Panc1 (cell line): ENCODE results near the gene RBPJL. TPM values are rescaled to one million over a fixed set of nuclear protein-coding genes. Genes with fewer than 3 reads are reported as not detected.

Experiments
- ATAC-seq: fragments of 200-7000 bp; cut with Tn5 transposase; 2 replicates; pipeline ENCODE4 v1.9.1; 2020; ENCODE audit warnings: mild to moderate bottlenecking, moderate library complexity
- BruUV-seq: library from RNA; stranded (reverse); fragments of 400-500 nt; replicated peaks from 2 replicates; lab custom pipeline; 2021; lab: Mats Ljungman, UMichigan
- CTCF ChIA-PET: fragments of 300-600 bp; sonication (Branson Sonifier 250); formaldehyde crosslinking; loops from one replicate; lab custom pipeline; 2022; ENCODE audit warnings: antibody characterized with exemption; lab: Charles Lee
- POLR2A ChIA-PET: fragments of 300-600 bp; sonication (Branson Sonifier 250); formaldehyde crosslinking; loops from one replicate; lab custom pipeline; 2022; ENCODE audit warnings: antibody characterized with exemption; lab: Charles Lee
- DNase-seq: peaks from one replicate; pipeline ENCODE4 v3.0.0-alpha.2; 2010; ENCODE audit warnings: low read depth, low spot score
- H3K27ac ChIP-seq: 2 replicates; pipeline ENCODE4 v1.5.1; 2011; ENCODE audit warnings: mild to moderate bottlenecking, low read length, inconsistent platforms
- H3K27me3 ChIP-seq: fragments of 200-500 bp; sonication (Bioruptor generic); 2 replicates; pipeline ENCODE4 v1.6.0; 2014; ENCODE audit warnings: low read length, inconsistent platforms; ENCODE audit not compliant: control insufficient read depth, insufficient read depth
- H3K36me3 ChIP-seq: fragments of 200-500 bp; sonication (Bioruptor generic); 2 replicates; pipeline ENCODE4 v1.5.1; 2014; ENCODE audit warnings: inconsistent platforms, mild to moderate bottlenecking, low read length, moderate library complexity; ENCODE audit not compliant: control insufficient read depth, insufficient read depth
- H3K4me1 ChIP-seq: 2 replicates; pipeline ENCODE4 v1.5.1; 2011; ENCODE audit warnings: inconsistent platforms, mild to moderate bottlenecking, low read length, moderate library complexity; ENCODE audit not compliant: control insufficient read depth, insufficient read depth
- H3K4me3 ChIP-seq, 2 experiments: 2 replicates each; pipeline ENCODE4 v1.5.1; 2011 to 2012; ENCODE audit warnings: low read depth in 2 of 2, low read length in 2 of 2, mild to moderate bottlenecking in 2 of 2, inconsistent platforms in 1 of 2, moderate library complexity in 1 of 2
- H3K9me3 ChIP-seq: fragments of 200-500 bp; sonication (Bioruptor generic); 2 replicates; pipeline ENCODE4 v1.5.1; 2014; ENCODE audit warnings: low read depth, mild to moderate bottlenecking, inconsistent platforms, low read length, moderate library complexity; ENCODE audit not compliant: control insufficient read depth, insufficient read depth
- POLR2AphosphoS5 ChIP-seq: IDR thresholded peaks from 2 replicates; pipeline ENCODE4 v1.6.1; 2012; ENCODE audit warnings: mild to moderate bottlenecking, low read depth, low read length, moderate library complexity
- REST ChIP-seq, 2 experiments: IDR thresholded peaks; 2 replicates each; pipeline ENCODE4 v1.6.1; 2011 to 2012; ENCODE audit warnings: low read depth in 2 of 2, control low read depth in 1 of 2, low read length in 1 of 2, mild to moderate bottlenecking in 1 of 2, moderate library complexity in 1 of 2; ENCODE audit not compliant: insufficient read depth in 1 of 2
- SIN3A ChIP-seq: IDR thresholded peaks from 2 replicates; pipeline ENCODE4 v1.6.1; 2012; ENCODE audit warnings: low read depth, mild to moderate bottlenecking, low read length, moderate library complexity, borderline replicate concordance; ENCODE audit not compliant: insufficient read depth
- TCF7L2 ChIP-seq: IDR thresholded peaks from 2 replicates; pipeline ENCODE4 v1.6.1; 2011; ENCODE audit warnings: mild to moderate bottlenecking, low read depth, low read length, inconsistent platforms
- in situ Hi-C: cut with HindIII; loops from 2 replicates; pipeline ENCODE4 v1.10.0; 2016; ENCODE audit warnings: low sequenced_read_pairs, low pct_unique_long_range_greater_than_20kb
- intact Hi-C: fragments of 100-400 bp; cut with micrococcal nuclease; formaldehyde crosslinking; loops from one replicate; pipeline ENCODE4 v1.10.0; 2022; ENCODE audit not compliant: unreplicated experiment
- total RNA-seq: library from RNA; stranded (reverse); gene quantifications from one replicate; pipeline ENCODE4 v1.2.1, GENCODE V29; 2021; ENCODE audit not compliant: unreplicated experiment
- TF ChIP-seq, protein P1 (sequence below): fragments of 450-650 bp; IDR thresholded peaks from 2 replicates; pipeline ENCODE4 v1.5.1; 2017; ENCODE audit warnings: mild to moderate bottlenecking

RBPJL gene
- total RNA-seq, 1 experiment from 2014 or later: 0.18 TPM

- DNase-seq (no peak), ATAC-seq (no peak)
- ChIA-PET CTCF (no interaction called here), POLR2A (no interaction called here)
- H3K4me3 ChIP-seq: no peak within 1 kb of the TSS
- H3K4me1 ChIP-seq: peaks cover 4% of the 10 kb centered on the region; the same call in 1 of the 2 replicates
- no peaks in the 10 kb centered on the region for H3K27me3 ChIP-seq
- no TSS peak for BruUV-seq
- TF ChIP-seq POLR2AphosphoS5 (no peak), REST (IDR thresholded peaks at IDR 0.05; ENCODE audit: insufficient read depth in 1 of 2, low read depth in 2 of 2, low read length in 1 of 2) (no peak), TCF7L2 (no peak), SIN3A (no peak)
- TF ChIP-seq, protein P1, sequence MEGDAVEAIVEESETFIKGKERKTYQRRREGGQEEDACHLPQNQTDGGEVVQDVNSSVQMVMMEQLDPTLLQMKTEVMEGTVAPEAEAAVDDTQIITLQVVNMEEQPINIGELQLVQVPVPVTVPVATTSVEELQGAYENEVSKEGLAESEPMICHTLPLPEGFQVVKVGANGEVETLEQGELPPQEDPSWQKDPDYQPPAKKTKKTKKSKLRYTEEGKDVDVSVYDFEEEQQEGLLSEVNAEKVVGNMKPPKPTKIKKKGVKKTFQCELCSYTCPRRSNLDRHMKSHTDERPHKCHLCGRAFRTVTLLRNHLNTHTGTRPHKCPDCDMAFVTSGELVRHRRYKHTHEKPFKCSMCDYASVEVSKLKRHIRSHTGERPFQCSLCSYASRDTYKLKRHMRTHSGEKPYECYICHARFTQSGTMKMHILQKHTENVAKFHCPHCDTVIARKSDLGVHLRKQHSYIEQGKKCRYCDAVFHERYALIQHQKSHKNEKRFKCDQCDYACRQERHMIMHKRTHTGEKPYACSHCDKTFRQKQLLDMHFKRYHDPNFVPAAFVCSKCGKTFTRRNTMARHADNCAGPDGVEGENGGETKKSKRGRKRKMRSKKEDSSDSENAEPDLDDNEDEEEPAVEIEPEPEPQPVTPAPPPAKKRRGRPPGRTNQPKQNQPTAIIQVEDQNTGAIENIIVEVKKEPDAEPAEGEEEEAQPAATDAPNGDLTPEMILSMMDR: no peak
- no peaks in the 10 kb centered on the region for H3K36me3 ChIP-seq
- H3K9me3 ChIP-seq: no peaks in the 10 kb centered on the region
- in situ Hi-C loops: no loop called here
- intact Hi-C loops: no loop called here
- H3K27ac ChIP-seq: no peak within 1 kb of the TSS
Observed at GRCh38 chr20:45308117-45308778, 1.6 kb downstream of the RBPJL start, which contains the start of gene MATN4. MATN4 (minus strand) TSS chr20:45308299; CDS start chr20:45305582, 2,717 bp downstream.

DNA sequence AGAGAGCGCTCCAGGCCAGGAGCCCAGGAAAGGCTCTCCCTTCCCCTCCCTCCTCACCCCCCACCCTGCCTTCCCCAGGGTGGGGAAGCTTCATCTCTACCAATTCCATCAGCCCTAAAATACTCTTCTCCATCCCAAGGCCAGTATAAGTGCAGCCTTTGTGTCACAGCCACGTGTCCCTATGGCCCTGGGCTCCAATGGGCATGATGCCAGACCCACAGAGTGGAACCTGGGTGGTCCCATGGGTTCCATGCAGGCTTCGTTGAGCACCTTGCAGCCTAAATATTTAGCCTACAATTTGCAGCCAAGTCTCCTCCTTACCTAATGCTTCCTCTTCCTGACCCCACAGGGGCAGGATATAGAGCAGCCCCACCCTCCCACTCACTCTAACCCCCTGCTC, 2.4 kb downstream of the RBPJL start:
- in situ Hi-C loops: no loop called here

More for the DNA sequence above, 2.4 kb downstream of the RBPJL start:
- H3K4me3 ChIP-seq: no peak overlapping the region
- CTCF ChIA-PET: no interaction called here
- ATAC-seq: no peak
- intact Hi-C loops: no loop called here
- no peak for DNase-seq
- POLR2A ChIA-PET: no interaction called here
- TF ChIP-seq TCF7L2: no peak
- TF ChIP-seq POLR2AphosphoS5: no peak
- TF ChIP-seq SIN3A: no peak
- TF ChIP-seq REST (IDR thresholded peaks at IDR 0.05; ENCODE audit: insufficient read depth in 1 of 2, low read depth in 2 of 2, low read length in 1 of 2): no peak
- TF ChIP-seq, protein P1: no peak
- no peak overlapping the region for H3K27ac ChIP-seq
- H3K36me3 ChIP-seq: no peaks in the 10 kb centered on the region
- H3K9me3 ChIP-seq: no peaks in the 10 kb centered on the region
- H3K27me3 ChIP-seq: no peaks in the 10 kb centered on the region
- peaks cover 4% of the 10 kb centered on the region; the same call in 1 of the 2 replicates for H3K4me1 ChIP-seq
- no TSS peak for BruUV-seq
